NCI-H2227 treated with DMSO at 0.1 percent for 48 hours (cell line): ENCODE results near the gene MTAP.

Source experiments
- DNase-seq: peaks from one replicate; lab custom pipeline; 2025; lab: John Stamatoyannopoulos, UW

MTAP gene

DNA sequence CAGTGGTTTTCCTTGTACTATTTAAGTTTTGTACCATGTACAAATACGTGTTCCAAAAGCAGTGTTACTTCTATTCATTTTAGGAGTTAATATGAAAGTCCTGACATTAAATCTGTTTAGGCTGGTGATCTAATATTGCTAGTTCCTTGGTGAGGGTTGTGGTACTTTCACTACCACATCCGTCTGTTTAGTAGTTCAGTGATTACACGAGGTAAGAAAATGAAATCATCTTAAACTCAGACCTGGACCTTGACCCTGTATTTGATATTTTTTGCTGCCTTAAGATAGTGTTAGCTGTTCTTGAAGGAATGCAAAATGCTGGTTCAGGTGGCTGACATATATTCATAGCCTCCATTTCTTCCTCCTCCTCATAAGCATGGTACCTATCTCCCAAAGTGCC lies 50.3 kb downstream of the MTAP start:
- DNase-seq, result no peak

DNA sequence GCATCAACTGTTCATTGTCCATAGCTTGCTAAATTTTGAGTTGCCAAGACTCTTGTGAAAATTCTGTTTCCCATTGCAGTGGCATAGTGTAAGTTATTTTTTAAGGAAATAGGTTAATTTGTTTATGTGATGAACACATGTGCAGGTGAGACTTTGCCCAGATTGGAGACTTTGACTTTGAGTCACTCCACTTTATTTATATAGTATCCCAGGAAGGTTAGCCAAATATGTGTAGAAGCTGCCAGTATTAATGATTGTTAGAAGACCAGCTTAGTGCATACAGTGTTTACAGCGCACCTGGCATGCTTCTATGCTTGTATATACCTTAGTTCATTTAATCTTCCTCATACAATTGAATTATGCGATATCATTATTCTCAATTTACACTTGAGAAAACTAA lies 51.0 kb downstream of the MTAP start:
- DNase-seq, result no peak

GRCh38 chr9:21854119-21854518 lies 51.7 kb downstream of the MTAP start:
- DNase-seq, result no peak

DNA sequence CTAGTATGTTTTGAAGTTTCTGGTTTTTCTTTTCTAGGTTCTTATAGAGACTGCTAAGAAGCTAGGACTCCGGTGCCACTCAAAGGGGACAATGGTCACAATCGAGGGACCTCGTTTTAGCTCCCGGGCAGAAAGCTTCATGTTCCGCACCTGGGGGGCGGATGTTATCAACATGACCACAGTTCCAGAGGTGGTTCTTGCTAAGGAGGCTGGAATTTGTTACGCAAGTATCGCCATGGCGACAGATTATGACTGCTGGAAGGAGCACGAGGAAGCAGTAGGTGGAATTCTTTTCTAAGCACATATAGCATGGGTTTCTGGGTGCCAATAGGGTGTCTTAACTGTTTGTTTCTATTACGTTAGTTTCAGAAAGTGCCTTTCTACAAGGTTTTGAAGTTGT lies 52.2 kb downstream of the MTAP start:
- no peak for DNase-seq

- DNase-seq, result no peak
Measured at GRCh38 chr9:21856301-21857094, 54.1 kb downstream of the MTAP start.

- DNase-seq, result no peak
Measured at GRCh38 chr9:21862871-21863270, 60.4 kb downstream of the MTAP start.

DNA sequence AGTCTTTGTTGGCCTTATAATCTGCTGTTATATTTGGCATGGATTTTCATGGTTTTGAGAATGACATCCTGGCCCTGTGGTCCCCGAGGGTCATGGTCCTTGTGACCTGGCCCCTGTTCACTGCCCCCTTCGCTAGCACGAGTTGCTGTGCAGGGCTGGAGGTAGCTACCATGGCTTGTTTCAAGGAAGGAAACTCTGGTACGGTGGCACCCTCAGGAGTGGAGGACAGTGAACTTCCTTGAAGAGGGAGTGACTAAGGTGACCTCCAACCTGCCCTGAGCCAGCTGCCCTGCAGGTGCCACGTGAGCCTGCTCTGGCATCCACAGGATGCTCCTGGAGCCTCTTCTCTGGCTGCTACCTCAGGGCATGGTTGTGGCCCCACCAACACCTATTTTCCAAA lies 62.1 kb downstream of the MTAP start:
- DNase-seq, result no peak

GRCh38 chr9:21866302-21866701 lies 63.9 kb downstream of the MTAP start:
- DNase-seq, result no peak

- no peak for DNase-seq
Measured at GRCh38 chr9:21871256-21871975, 69.0 kb downstream of the MTAP start.

- DNase-seq, result no peak
Measured at GRCh38 chr9:21872696-21873095, 70.3 kb downstream of the MTAP start.

DNA sequence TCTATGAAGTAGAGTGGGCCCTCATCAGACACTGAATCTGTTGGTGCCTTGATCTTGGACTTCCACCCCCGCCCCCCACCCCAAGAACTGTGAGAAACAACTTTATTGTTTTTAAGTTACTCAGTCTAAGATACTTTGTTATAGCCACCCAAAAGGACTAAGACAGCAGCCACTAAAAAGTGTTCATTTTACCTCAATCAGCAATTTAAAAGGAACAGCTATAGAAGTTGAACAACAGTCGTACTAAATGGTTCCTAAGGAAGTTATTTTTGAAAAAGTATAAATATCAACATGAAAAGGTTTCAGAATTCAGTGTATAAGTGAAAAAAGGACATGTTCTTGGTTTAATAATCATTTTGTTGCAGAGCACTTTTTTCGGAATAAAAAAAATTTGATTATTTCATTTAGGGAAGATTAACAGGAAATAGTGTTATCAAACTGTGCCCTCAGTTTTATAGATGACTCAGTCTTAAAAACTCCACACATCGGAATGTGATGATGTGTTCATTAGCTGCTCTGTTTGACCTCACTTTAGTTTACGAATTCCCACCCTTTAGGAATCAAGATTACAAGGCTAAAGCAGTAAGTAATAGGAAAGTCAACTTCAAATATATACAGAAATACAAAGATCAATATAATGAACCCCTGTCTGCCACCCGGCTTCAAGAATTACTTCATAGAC lies 71.2 kb downstream of the MTAP start:
- DNase-seq, result no peak

- no peak for DNase-seq
Measured at GRCh38 chr9:21875893-21876292, 73.5 kb downstream of the MTAP start.

GRCh38 chr9:21883642-21884041 lies 81.2 kb downstream of the MTAP start:
- no peak for DNase-seq

- no peak for DNase-seq
Measured at GRCh38 chr9:21889673-21890072, 87.2 kb downstream of the MTAP start.

DNA sequence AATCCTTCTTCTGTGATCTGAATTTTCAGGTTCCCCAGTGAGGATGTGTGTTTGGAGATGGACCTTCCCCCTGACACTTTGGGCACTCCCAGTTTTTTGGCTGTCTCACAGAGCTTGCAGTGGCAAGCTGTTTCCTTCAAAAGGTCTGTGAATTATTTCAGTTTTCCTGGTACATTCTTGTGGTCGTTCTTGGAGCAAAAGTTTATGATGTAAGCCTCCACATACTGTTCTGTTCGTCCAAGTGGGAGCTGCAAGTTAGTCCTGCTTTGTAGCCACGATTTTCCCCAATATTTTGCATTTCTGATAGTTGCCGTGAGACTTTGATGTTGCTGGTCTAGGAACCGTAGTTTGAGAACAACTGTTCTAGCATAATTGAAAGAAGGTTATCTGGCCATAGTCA lies 88.3 kb downstream of the MTAP start:
- no peak for DNase-seq

DNA sequence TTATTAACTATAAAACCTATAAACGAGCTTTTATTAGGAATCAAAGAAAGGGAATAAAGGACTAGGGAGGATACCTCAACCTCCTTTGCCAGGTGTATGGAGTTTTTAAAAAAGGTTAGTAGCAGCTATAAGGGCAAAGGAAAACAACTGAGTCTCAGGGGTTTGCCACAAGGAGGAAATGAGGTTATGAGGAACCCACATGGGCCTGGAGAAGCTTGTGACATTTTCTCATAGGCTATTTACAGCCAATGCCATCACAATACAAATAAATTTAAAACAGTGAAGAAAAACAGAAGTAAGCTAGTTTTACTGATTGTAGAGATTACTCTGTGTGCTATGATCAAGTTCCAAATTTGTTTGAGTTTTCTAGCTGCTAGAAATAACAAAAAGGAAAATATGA lies 99.1 kb downstream of the MTAP start:
- DNase-seq, result no peak

DNA sequence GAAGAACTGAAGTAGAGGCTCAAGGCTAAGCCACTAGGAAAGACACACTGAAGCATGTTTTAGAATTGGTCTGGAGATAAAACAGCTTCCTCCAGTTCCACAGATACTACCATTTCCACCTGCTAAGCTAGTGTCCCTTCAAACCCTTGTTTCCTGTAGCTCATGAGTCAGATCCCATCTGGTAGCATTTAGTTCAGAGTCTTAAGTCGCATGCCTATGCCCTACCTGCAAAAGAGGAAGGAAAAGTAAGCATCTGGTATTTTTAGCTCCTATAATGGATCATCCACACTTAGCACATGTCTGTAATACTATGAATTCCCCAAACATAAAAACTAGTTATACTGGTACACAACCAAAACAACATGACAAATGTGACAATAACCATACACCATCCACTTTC lies 99.7 kb downstream of the MTAP start:
- DNase-seq, result no peak

DNA sequence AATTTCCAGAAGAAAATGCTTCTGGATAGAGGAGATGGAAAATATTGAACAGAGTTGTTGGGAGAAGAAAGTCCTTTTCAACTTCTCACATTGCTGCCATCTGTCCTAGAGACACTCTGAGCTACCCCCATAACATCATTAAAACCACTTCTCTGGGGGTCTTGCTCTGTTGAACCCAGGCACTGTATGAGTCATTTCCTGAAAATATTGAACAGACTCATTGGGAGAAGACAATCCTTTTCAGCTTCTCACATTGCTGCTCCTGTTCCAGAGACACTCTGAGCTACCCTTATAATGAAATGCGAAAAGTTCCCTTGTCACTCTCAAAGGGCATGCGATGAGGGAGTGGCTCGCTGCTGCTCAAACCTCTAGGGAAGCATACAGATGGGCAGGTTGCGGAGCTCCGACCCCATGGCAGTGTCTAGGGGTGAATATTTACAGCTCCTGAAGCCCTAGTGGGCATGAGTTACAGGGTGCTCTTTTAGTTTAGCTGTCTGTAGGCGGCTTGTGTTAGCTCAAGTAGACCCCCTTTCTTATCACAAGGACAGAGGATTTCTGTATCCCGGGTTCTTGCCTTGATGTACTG lies 101.0 kb downstream of the MTAP start:
- DNase-seq, result no peak

- DNase-seq, result no peak
Measured at GRCh38 chr9:21904371-21904770, 101.9 kb downstream of the MTAP start.

DNA sequence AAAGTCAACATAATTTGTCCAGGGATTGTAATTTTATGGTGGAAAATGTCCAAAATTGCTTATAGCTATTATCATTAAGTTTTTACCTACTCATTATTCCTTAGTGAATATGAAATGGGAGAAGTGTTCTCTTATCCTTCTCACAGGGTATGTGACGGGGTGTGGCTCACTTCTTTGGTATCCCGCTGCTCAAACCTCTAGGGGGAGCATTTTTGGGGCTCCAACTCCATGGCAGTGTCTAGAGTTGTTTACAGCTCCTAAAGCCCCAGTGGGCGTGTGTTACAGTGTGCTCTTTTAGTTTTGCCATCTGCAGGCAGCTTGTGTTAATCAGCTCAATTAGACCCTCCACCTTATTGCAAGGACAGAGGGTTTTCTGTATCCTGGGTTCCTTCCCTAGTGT lies 102.3 kb downstream of the MTAP start:
- DNase-seq, result no peak

DNA sequence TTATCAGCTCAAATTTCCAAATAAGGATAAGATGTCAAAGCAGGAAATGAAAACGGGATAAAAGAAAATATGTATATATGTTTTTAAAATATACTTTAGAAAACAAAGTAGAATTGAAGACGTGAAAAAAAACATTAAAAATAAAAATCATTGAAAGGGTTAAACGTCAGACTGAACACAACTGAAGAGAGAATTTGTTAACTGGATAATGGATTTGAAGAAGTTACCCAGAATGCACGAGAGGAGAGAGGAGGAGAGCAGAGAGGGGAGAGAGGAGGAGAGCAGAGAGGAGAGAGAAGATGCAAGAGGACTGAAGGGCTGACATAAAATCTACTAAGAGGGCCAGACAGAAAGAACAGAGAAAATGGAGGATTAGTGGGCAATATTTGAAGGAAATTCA lies 103.8 kb downstream of the MTAP start:
- no peak for DNase-seq

DNA sequence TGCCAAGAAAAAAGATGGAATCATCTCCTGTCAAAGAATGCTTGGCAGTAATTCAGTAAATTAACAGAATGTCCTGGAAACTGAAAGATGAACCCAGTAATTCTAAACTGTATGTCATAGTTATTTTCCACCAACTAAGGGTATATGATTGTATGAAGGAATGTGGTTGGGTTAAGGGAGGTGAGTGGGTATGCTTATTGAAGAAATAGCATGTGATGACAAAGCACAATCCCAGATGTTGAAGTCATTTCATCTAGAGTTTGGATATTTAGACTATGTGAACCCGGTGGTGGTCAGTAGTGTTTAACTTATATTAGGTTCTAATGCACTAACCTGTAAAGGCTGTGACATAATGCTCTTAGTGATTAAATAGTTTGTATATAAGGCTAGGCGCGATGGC lies 104.4 kb downstream of the MTAP start:
- DNase-seq, result no peak
